ENCODE data around the gene PRDM16.

PRDM16 gene

GRCh38 chr1:3022511-3022973 is 46.5 kb upstream of the PRDM16 start:
- no peak overlapping the region for H3K4me3 ChIP-seq (replicated peaks; ENCODE audit: low read depth, low read length)
- no peaks in the 10 kb centered on the region for H3K36me3 ChIP-seq (ENCODE audit: control insufficient read depth, insufficient read depth, low read length)
- TF ChIP-seq, protein P1, sequence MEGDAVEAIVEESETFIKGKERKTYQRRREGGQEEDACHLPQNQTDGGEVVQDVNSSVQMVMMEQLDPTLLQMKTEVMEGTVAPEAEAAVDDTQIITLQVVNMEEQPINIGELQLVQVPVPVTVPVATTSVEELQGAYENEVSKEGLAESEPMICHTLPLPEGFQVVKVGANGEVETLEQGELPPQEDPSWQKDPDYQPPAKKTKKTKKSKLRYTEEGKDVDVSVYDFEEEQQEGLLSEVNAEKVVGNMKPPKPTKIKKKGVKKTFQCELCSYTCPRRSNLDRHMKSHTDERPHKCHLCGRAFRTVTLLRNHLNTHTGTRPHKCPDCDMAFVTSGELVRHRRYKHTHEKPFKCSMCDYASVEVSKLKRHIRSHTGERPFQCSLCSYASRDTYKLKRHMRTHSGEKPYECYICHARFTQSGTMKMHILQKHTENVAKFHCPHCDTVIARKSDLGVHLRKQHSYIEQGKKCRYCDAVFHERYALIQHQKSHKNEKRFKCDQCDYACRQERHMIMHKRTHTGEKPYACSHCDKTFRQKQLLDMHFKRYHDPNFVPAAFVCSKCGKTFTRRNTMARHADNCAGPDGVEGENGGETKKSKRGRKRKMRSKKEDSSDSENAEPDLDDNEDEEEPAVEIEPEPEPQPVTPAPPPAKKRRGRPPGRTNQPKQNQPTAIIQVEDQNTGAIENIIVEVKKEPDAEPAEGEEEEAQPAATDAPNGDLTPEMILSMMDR (IDR thresholded peaks at IDR 0.05; ENCODE audit: insufficient read depth, low read length, poor library complexity, severe bottlenecking), result no peak
- H3K27me3 ChIP-seq (replicated peaks; ENCODE audit: control insufficient read depth, insufficient read depth, low read length), result no peaks in the 10 kb centered on the region
- no peak for DNase-seq (ENCODE audit: extremely low read depth, insufficient read length)

DNA sequence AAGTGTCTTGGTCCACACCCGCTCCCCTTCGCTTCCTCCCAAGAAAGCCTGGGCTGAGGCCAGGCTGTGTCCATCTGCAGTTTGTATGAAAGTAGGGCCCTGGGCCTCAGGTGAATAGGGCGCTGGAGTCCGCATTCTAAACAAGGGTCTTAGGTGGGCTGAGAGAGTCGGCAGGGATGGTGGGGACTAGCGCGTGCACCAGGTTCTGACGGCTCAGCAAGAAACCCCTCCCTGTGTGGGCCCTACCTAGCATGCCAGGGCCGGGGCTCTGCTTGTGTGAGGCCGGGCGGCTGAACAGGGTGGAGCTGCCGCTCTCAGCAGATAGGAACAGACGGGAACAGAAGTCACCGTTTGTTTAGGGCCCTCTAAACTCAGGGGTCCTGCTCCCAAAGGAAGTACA is 46.0 kb upstream of the PRDM16 start:
- TF ChIP-seq, protein P1 (IDR thresholded peaks at IDR 0.05; ENCODE audit: insufficient read depth, low read length, poor library complexity, severe bottlenecking), result no peak
- no peak overlapping the region for H3K4me3 ChIP-seq (replicated peaks; ENCODE audit: low read depth, low read length)
- DNase-seq (ENCODE audit: extremely low read depth, insufficient read length), result no peak
- H3K27me3 ChIP-seq (replicated peaks; ENCODE audit: control insufficient read depth, insufficient read depth, low read length), result no peaks in the 10 kb centered on the region
- no peaks in the 10 kb centered on the region for H3K36me3 ChIP-seq (ENCODE audit: control insufficient read depth, insufficient read depth, low read length)

DNA sequence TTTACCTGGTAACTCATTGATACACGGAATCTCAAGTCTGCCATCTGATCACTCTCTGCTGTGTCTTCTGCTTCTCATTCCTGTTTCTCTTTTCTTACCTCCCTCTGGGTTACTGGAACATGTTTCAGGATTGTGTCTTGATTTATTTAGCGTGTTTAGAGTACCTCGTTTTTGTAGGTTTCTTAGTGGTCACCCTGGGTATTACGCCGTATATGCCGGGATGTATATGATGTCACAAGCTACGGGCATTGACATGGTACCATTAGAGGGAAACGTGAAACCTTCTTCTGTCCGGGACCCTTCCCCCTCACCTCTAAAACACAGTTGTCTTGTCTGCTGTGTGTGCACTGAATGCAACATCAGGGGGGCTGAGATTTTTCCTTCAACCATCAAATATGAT is 45.0 kb upstream of the PRDM16 start:
- TF ChIP-seq, protein P1 (IDR thresholded peaks at IDR 0.05; ENCODE audit: insufficient read depth, low read length, poor library complexity, severe bottlenecking), result no peak
- no peak for DNase-seq (ENCODE audit: extremely low read depth, insufficient read length)
- Histone ChIP-seq H3K4me3 (replicated peaks; ENCODE audit: low read depth, low read length) (no peak overlapping the region), H3K36me3 (ENCODE audit: control insufficient read depth, insufficient read depth, low read length) (no peaks in the 10 kb centered on the region), H3K27me3 (replicated peaks; ENCODE audit: control insufficient read depth, insufficient read depth, low read length) (no peaks in the 10 kb centered on the region)

GRCh38 chr1:3024588-3024987 is 44.4 kb upstream of the PRDM16 start:
- DNase-seq (ENCODE audit: extremely low read depth, insufficient read length), result no peak
- Histone ChIP-seq H3K4me3 (replicated peaks; ENCODE audit: low read depth, low read length) (no peak overlapping the region), H3K27me3 (replicated peaks; ENCODE audit: control insufficient read depth, insufficient read depth, low read length) (no peaks in the 10 kb centered on the region), H3K36me3 (ENCODE audit: control insufficient read depth, insufficient read depth, low read length) (no peaks in the 10 kb centered on the region)
- TF ChIP-seq, protein P1 (IDR thresholded peaks at IDR 0.05; ENCODE audit: insufficient read depth, low read length, poor library complexity, severe bottlenecking), result no peak

DNA sequence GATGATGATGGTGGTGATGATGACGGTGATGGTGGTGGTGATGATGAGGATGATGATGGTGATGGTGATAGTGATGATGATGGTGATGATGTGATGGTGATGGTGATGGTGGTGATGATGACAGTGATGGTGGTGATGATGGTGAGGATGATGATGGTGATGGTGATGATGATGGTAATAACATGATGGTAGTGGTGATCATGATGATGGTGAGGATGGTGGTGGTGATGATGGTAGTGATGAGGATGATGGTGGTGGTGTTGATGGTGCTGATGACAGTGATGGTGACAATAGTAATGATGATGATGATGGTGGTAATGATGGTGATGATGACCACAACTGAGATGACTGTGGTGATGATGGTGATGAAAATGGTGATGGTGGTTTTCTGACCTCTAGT is 42.9 kb upstream of the PRDM16 start:
- Histone ChIP-seq H3K36me3 (ENCODE audit: control insufficient read depth, insufficient read depth, low read length) (no peaks in the 10 kb centered on the region), H3K4me3 (replicated peaks; ENCODE audit: low read depth, low read length) (no peak overlapping the region), H3K27me3 (replicated peaks; ENCODE audit: control insufficient read depth, insufficient read depth, low read length) (no peaks in the 10 kb centered on the region)
- TF ChIP-seq, protein P1 (IDR thresholded peaks at IDR 0.05; ENCODE audit: insufficient read depth, low read length, poor library complexity, severe bottlenecking), result no peak
- DNase-seq (ENCODE audit: extremely low read depth, insufficient read length), result no peak

Measured in GM06990 (cell line).